A549 treated with ZK216348 at 1 μM for 4 hours (cell line): Measurements from ENCODE around the gene NBL1. TPM values are rescaled to one million over a fixed set of nuclear protein-coding genes. Genes with fewer than 3 reads are reported as not detected.

Experiments
- total RNA-seq: library from RNA; stranded (reverse); fragments of 200-300 nt; extraction: Qiagen RNA extraction; gene quantifications from 5 replicates; pipeline ENCODE4 v1.2.3, GENCODE V29; 2022; ENCODE audit warnings: low read depth

The NBL1 gene, protein sequence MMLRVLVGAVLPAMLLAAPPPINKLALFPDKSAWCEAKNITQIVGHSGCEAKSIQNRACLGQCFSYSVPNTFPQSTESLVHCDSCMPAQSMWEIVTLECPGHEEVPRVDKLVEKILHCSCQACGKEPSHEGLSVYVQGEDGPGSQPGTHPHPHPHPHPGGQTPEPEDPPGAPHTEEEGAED
- total RNA-seq = 24.6 to 53.5 TPM (median 43.8 TPM) in 5 replicates

DNA sequence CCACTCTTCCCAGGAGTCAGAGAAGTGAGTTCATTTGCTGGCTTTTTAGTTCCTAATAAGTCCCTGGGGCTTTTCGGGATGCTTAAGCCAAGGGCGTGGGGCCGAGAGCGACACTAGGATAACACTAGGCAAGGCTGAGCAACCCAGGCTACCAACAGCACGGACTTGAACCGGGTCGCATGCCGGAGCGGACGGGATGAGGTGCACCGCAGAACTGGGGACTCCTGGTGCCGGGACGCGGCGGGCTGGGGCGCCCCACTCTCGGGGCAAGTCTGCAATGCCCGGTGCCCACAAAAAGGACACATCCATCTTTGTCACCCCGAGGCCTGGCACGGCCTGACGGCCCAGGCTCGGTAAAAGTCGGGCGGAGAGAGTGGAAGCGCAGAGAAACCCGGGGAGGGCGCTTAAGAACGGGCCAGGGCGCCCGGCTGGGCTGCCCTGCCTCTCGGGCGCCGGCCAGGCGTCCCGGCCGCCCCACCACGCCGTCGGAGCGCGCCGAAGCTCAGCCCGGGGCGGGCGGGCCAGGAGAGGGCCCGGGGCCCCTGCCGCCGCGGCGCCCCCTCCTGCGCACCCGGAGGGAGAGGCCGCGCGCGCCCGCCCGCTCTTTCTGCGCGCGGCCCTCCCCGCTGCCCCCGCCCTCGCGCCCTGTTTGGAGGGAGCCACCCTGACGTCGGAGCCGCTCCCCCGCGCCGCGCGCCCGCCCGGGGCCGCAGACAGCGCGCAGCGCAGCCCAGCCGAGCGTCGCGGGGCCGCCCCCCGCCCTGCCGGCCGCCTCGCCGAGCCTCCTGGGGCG, at the start of gene NBL1:
Gene NBL1, plus strand, starts transcription at position 710 of the 793 bp plus-strand sequence. CDS start 10,720 bp downstream, outside the sequence.

GRCh38 chr1:19664453-19665185, 20.5 kb downstream of the NBL1 start, which contains the start of gene HTR6:
Gene HTR6 (plus strand): TSS chr1:19664875. CDS start chr1:19665754, 879 bp downstream.

Other genes with a start within 250 kb of the NBL1 start
- 216 to 232 TPM (median 229 TPM) in 5 replicates for gene CAPZB, start 158.8 kb upstream of the NBL1 start, total RNA-seq
- gene HTR6, start 20.6 kb downstream of the NBL1 start, total RNA-seq = 0.18 to 0.24 TPM (median 0.22 TPM) in 3 of 5 replicates, not detected in the others
- 5.2 to 7.3 TPM (median 6.6 TPM) in 5 replicates for gene TMCO4, start 155.6 kb downstream of the NBL1 start, total RNA-seq
- not detected in 5 replicates for gene RNF186, start 171.0 kb downstream of the NBL1 start, total RNA-seq
- 2.1 to 3.3 TPM (median 2.7 TPM) in 5 replicates for gene OTUD3, start 238.1 kb downstream of the NBL1 start, total RNA-seq